ENCODE data around the gene UCN2.

UCN2 gene, protein sequence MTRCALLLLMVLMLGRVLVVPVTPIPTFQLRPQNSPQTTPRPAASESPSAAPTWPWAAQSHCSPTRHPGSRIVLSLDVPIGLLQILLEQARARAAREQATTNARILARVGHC

DNA sequence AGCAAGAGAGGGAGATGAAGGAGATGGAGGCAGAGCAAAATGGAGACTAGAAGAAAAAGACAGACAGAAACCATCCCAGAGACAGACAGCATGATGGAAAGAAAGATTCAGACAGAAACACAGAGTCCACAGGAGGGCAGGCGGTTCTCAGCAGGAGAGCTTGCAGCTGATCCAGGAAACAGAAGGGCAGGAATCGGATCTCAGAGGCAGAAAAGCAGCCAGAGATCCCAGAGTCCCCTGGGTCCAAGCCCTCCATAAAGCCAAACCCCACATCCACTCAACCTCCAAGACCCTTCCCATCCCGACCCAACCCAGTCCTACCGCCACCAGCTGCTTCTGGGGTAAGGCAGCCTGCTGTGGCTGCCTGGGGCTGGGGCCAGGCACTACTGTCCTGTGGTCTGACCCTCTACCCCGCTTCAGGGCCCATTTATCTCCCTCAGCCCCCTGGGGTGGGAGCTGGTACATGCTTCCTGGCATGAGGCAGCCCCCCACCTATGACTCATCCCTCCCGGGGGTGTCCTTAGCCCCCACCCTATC lies at the start of gene UCN2:
Gene UCN2, minus strand, starts transcription at position 400 of the 537 bp plus-strand sequence. CDS start 657 bp downstream, outside the sequence.
- Histone ChIP-seq H3K36me3 (no peaks in the 10 kb centered on the region), H3K27me3 (peaks cover 5% of the 10 kb centered on the region), H3K9me3 (no peaks in the 10 kb centered on the region), H3K27ac (no peak within 1 kb of the TSS), H3K4me3 (ENCODE audit: low read depth in 1 of 2, low read length in 1 of 2) (no peak within 1 kb of the TSS), H3K4me1 (ENCODE audit: control insufficient read depth in 1 of 2, insufficient read depth in 1 of 2, low read depth in 1 of 2, low read length in 1 of 2) (peaks cover 28% of the 10 kb centered on the region in 2 experiments)
- TF ChIP-seq, protein P1, sequence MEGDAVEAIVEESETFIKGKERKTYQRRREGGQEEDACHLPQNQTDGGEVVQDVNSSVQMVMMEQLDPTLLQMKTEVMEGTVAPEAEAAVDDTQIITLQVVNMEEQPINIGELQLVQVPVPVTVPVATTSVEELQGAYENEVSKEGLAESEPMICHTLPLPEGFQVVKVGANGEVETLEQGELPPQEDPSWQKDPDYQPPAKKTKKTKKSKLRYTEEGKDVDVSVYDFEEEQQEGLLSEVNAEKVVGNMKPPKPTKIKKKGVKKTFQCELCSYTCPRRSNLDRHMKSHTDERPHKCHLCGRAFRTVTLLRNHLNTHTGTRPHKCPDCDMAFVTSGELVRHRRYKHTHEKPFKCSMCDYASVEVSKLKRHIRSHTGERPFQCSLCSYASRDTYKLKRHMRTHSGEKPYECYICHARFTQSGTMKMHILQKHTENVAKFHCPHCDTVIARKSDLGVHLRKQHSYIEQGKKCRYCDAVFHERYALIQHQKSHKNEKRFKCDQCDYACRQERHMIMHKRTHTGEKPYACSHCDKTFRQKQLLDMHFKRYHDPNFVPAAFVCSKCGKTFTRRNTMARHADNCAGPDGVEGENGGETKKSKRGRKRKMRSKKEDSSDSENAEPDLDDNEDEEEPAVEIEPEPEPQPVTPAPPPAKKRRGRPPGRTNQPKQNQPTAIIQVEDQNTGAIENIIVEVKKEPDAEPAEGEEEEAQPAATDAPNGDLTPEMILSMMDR (IDR thresholded peaks at IDR 0.05): no peak

DNA sequence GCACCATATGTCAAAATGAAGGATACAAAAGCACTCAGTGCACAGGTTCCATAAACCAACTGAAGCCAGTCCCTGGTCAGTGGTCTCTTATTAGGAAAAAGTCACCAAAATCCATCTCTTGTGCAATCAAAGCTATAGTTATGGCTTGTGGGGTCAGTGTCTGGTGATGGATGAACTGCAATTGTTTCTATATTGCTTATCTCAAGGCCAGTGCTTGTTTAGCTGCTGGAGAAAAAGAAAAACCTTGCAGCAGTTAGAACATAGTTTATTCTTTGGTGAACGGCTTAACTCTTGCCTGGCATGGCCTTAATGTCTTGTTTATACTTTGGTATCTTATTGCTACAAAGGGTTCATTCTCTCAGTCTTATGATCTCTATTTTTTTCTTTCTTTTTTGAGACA lies 48.7 kb upstream of the UCN2 start:
- no peak overlapping the region for H3K27ac ChIP-seq
- no peaks in the 10 kb centered on the region for H3K9me3 ChIP-seq
- TF ChIP-seq, protein P1 (IDR thresholded peaks at IDR 0.05): no peak
- no peaks in the 10 kb centered on the region for H3K27me3 ChIP-seq
- no peak overlapping the region for H3K4me3 ChIP-seq (ENCODE audit: low read depth in 1 of 2, low read length in 1 of 2)
- peaks cover 41 to 48% of the 10 kb centered on the region in 2 experiments for H3K4me1 ChIP-seq (ENCODE audit: control insufficient read depth in 1 of 2, insufficient read depth in 1 of 2, low read depth in 1 of 2, low read length in 1 of 2)
- no peaks in the 10 kb centered on the region for H3K36me3 ChIP-seq

DNA sequence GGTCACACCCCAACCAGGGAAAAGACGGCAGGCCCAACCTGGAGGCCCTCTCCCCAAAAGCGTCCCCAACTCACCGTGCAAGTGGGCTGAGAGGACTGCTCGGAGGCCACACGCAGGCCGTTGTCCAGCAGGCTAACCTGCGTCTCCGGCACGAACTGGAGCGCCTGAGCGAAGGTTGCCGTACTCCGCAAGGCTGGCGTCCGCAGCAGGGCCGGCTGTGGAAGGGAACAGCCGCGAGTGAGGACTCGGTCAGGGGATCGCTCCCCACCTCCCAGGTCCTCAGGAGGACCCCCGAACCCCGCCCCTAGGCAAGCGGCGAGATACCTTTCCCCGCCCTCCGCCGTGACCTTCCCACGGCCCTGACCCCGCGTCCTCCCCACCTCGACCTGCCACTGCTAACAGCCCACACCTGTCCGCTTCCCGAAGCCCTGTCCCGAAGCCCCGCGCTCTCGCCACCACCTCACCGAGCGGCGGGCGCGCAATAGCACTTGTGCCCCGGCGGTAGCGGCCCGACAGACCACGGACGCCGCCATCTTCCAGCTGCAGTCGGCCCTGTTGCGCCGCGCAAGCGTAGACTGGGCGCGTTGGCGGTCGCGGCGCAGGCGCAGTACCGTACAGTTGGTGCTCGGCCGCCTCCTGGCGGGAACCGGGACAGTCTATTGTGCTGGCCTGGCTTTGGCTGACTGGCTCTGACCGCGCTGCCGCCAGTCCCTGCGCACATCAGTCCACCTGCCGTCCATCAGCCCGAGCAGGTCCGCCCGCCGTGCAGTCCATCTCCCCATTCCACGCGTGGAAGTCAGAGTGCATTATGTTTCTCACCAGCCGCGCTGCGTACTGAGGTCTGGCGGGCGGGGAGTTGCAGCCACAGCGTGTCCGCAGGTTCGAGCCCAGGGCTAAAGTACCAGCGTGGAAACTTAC lies 45.8 kb upstream of the UCN2 start, which contains the start of gene UQCRC1:
Gene UQCRC1, minus strand, starts transcription at position 559 of the 918 bp plus-strand sequence. Its CDS starts 26 bp downstream, at position 533.
- Histone ChIP-seq H3K36me3 (peaks cover 25% of the 10 kb centered on the region), H3K4me1 (ENCODE audit: control insufficient read depth in 1 of 2, insufficient read depth in 1 of 2, low read depth in 1 of 2, low read length in 1 of 2) (peaks cover 33 to 38% of the 10 kb centered on the region in 2 experiments), H3K27ac (peak within 1 kb of the TSS; percentile 73), H3K9me3 (no peaks in the 10 kb centered on the region), H3K4me3 (ENCODE audit: low read depth in 1 of 2, low read length in 1 of 2) (peak within 1 kb of the TSS; percentile 90 to 99), H3K27me3 (no peaks in the 10 kb centered on the region)
- TF ChIP-seq, protein P1 (IDR thresholded peaks at IDR 0.05): peak; percentile 97

GRCh38 chr3:48607519-48607918 lies 43.9 kb upstream of the UCN2 start:
- no peak overlapping the region for H3K4me3 ChIP-seq (ENCODE audit: low read depth in 1 of 2, low read length in 1 of 2)
- no peak overlapping the region for H3K27ac ChIP-seq
- H3K36me3 ChIP-seq: peaks cover 43% of the 10 kb centered on the region
- H3K4me1 ChIP-seq (ENCODE audit: control insufficient read depth in 1 of 2, insufficient read depth in 1 of 2, low read depth in 1 of 2, low read length in 1 of 2): peaks cover 21 to 22% of the 10 kb centered on the region in 2 experiments
- no peaks in the 10 kb centered on the region for H3K27me3 ChIP-seq
- no peaks in the 10 kb centered on the region for H3K9me3 ChIP-seq
- TF ChIP-seq, protein P1 (IDR thresholded peaks at IDR 0.05): no peak

- H3K27me3 ChIP-seq: peaks cover 2% of the 10 kb centered on the region
- H3K4me3 ChIP-seq (ENCODE audit: low read depth in 1 of 2, low read length in 1 of 2): no peak overlapping the region
- no peaks in the 10 kb centered on the region for H3K4me1 ChIP-seq (ENCODE audit: control insufficient read depth in 1 of 2, insufficient read depth in 1 of 2, low read depth in 1 of 2, low read length in 1 of 2)
Observed at GRCh38 chr3:48601622-48601994, 38.0 kb upstream of the UCN2 start.

More at GRCh38 chr3:48601622-48601994, 38.0 kb upstream of the UCN2 start:
- Histone ChIP-seq H3K36me3 (peaks cover 98% of the 10 kb centered on the region), H3K27ac (no peak overlapping the region), H3K9me3 (no peaks in the 10 kb centered on the region)
- TF ChIP-seq, protein P1 (IDR thresholded peaks at IDR 0.05): no peak

Measured in neutrophil (primary cell).